K562 (cell line): Measurements from ENCODE around the gene ADD1. TPM values are rescaled to one million over a fixed set of nuclear protein-coding genes. Genes with fewer than 3 reads are reported as not detected.

Source experiments
- ATAC-seq: fragments of 200-7000 bp; cut with Tn5 transposase; 3 replicates; pipeline ENCODE4 v1.9.1; 2020; ENCODE audit warnings: moderate library complexity
- BruUV-seq: library from RNA; stranded (reverse); fragments of 400-500 nt; replicated peaks from 2 replicates; lab custom pipeline; 2021; lab: Mats Ljungman, UMichigan
- CTCF ChIA-PET: fragments of 300-600 bp; formaldehyde crosslinking; extraction: SDS; loops from one replicate; lab custom pipeline; 2021; ENCODE audit warnings: low intra/inter-chr PET ratio; lab: Yijun Ruan, JAX
- POLR2A ChIA-PET: fragments of 300-600, 350-650 bp; sonication (Branson Sonifier 250); formaldehyde crosslinking; extraction: SDS; loops from one replicate; lab custom pipeline; 2021; ENCODE audit warnings: antibody characterized with exemption, inconsistent platforms; lab: Yijun Ruan, JAX
- DNase-seq, 4 experiments: peaks; one replicate each; pipeline versions ENCODE4 v3.0.0 to v3.0.0-alpha.2; 2011 to 2018; ENCODE audit warnings: low spot score in 3 of 4, mixed read lengths in 3 of 4; ENCODE audit errors: extremely low read depth in 1 of 4
- FAIRE-seq: peaks from 2 replicates; lab custom pipeline; 2011; peaks lifted over from hg19 to GRCh38; lab: Jason Lieb, UNC
- H2AFZ ChIP-seq: 2 replicates; pipeline ENCODE4 v1.6.0; 2011; ENCODE audit warnings: low read depth, low read length, control low read depth, inconsistent platforms
- H3K27ac ChIP-seq: fragments of 200-600 bp; 3 replicates; pipeline ENCODE4 v1.8.0; 2011; ENCODE audit warnings: low read depth, mild to moderate bottlenecking, control low read depth, inconsistent platforms, low read length, moderate library complexity, mixed read lengths; ENCODE audit errors: extremely low read depth
- H3K27me3 ChIP-seq, 2 experiments: fragments of 300-600 bp in 1 of 2; 2 replicates in 1 of 2; 3 replicates in 1 of 2; pipeline versions ENCODE4 v1.6.0 to v1.8.0; 2011; ENCODE audit warnings: inconsistent platforms in 2 of 2, low read length in 2 of 2, mild to moderate bottlenecking in 1 of 2, mixed read lengths in 1 of 2, moderate library complexity in 1 of 2; ENCODE audit not compliant: control insufficient read depth in 2 of 2, insufficient read depth in 2 of 2
- H3K36me3 ChIP-seq: fragments of 300-600 bp; 3 replicates; pipeline ENCODE4 v1.8.0; 2011; ENCODE audit warnings: mild to moderate bottlenecking, low read length, inconsistent platforms; ENCODE audit not compliant: control insufficient read depth, insufficient read depth
- H3K4me1 ChIP-seq, 2 experiments: fragments of 200-600 bp in 1 of 2; replicated peaks in 1 of 2; 2 replicates in 1 of 2; 3 replicates in 1 of 2; pipeline versions ENCODE4 v1.5.1 to v1.8.0; 2011; ENCODE audit warnings: inconsistent platforms in 2 of 2, low read length in 2 of 2, mild to moderate bottlenecking in 1 of 2, mixed read lengths in 1 of 2, moderate library complexity in 1 of 2; ENCODE audit not compliant: control insufficient read depth in 2 of 2, insufficient read depth in 2 of 2
- H3K4me2 ChIP-seq: 2 replicates; pipeline ENCODE4 v1.6.1; 2011; ENCODE audit warnings: low read length, control low read depth, inconsistent platforms, mixed read lengths; ENCODE audit not compliant: insufficient read depth
- H3K4me3 ChIP-seq: fragments of 200-600 bp; sonication (generic), shearing (Covaris generic); 2 replicates; pipeline ENCODE4 v1.5.1; 2016; ENCODE audit warnings: control low read depth, inconsistent platforms
- H3K79me2 ChIP-seq: fragments of 200-600 bp; 3 replicates; pipeline ENCODE4 v1.8.0; 2011; ENCODE audit warnings: low read length, inconsistent platforms; ENCODE audit not compliant: control insufficient read depth, insufficient read depth
- H3K9ac ChIP-seq, 2 experiments: 2 replicates each; pipeline versions ENCODE4 v1.6.0 to v1.6.1; 2011; ENCODE audit warnings: low read depth in 2 of 2, low read length in 2 of 2, control low read depth in 1 of 2, inconsistent platforms in 1 of 2, mild to moderate bottlenecking in 1 of 2, mixed read lengths in 1 of 2; ENCODE audit not compliant: insufficient read depth in 1 of 2
- H3K9me1 ChIP-seq: one replicate; pipeline ENCODE4 v1.6.0; 2011; ENCODE audit warnings: inconsistent platforms, mild to moderate bottlenecking, low read length, moderate library complexity; ENCODE audit not compliant: control insufficient read depth, insufficient read depth
- H3K9me3 ChIP-seq: replicated peaks from 2 replicates; pipeline ENCODE4 v1.5.1; 2011; ENCODE audit warnings: low read depth, low read length, inconsistent platforms; ENCODE audit not compliant: control insufficient read depth, insufficient read depth
- H4K20me1 ChIP-seq: replicated peaks from 2 replicates; pipeline ENCODE4 v1.6.1; 2011; ENCODE audit warnings: low read length, inconsistent platforms, mixed read lengths; ENCODE audit not compliant: control insufficient read depth, insufficient read depth
- ERF ChIP-seq: fragments of 450-650 bp; formaldehyde crosslinking; IDR thresholded peaks from 2 replicates; pipeline ENCODE4 v1.4.0; 2020; ENCODE audit warnings: mild to moderate bottlenecking, mixed read lengths
- HES1 ChIP-seq: fragments of 450-650 bp; IDR thresholded peaks from 2 replicates; pipeline ENCODE4 v1.6.1; 2016; ENCODE audit warnings: low read depth, mild to moderate bottlenecking, moderate library complexity
- ID3 ChIP-seq, 2 experiments: fragments of 250-450 bp in 1 of 2; fragments of 450-650 bp in 1 of 2; sonication (Bioruptor Pico) in 1 of 2; IDR thresholded peaks; 2 replicates each; pipeline versions ENCODE4 v1.6.1 to v1.8.0; 2016 to 2021; ENCODE audit warnings: mild to moderate bottlenecking in 2 of 2, moderate library complexity in 2 of 2, missing compliant biosample characterization in 1 of 2, missing genetic modification characterization in 1 of 2
- ILK ChIP-seq: fragments of 450-650 bp; IDR thresholded peaks from 2 replicates; pipeline ENCODE4 v1.6.1; 2016; ENCODE audit warnings: missing genetic modification characterization, low read depth, mild to moderate bottlenecking, missing compliant biosample characterization, moderate library complexity, borderline replicate concordance
- KDM5B ChIP-seq: fragments of 200-600 bp; sonication (generic); IDR thresholded peaks from 2 replicates; pipeline ENCODE4 v1.6.1; 2012; ENCODE audit warnings: low read depth, mild to moderate bottlenecking, moderate library complexity, low read length, control low read depth, inconsistent platforms; ENCODE audit not compliant: insufficient replicate concordance
- NR2C1 ChIP-seq, 2 experiments: fragments of 450-650 bp; IDR thresholded peaks; 2 replicates each; pipeline ENCODE4 v1.6.1; 2017; ENCODE audit warnings: mild to moderate bottlenecking in 2 of 2, antibody characterized with exemption in 1 of 2, inconsistent platforms in 1 of 2, missing compliant biosample characterization in 1 of 2, missing genetic modification characterization in 1 of 2
- OTX1 ChIP-seq: fragments of 450-650 bp; formaldehyde crosslinking; IDR thresholded peaks from 2 replicates; pipeline ENCODE4 v1.4.0; 2022; ENCODE audit warnings: mild to moderate bottlenecking
- PKNOX1 ChIP-seq: fragments of 450-650 bp; IDR thresholded peaks from 2 replicates; pipeline ENCODE4 v1.6.1; 2016
- SP1 ChIP-seq: sonication (generic); formaldehyde crosslinking; IDR thresholded peaks from 2 replicates; pipeline ENCODE4 v1.8.1; 2022; ENCODE audit warnings: mild to moderate bottlenecking, missing genetic modification reagents
- XRCC4 ChIP-seq: IDR thresholded peaks from one replicate; pipeline ENCODE4 v1.6.1; 2011; ENCODE audit not compliant: insufficient read depth, insufficient read length; ENCODE audit errors: extremely low read depth
- ZEB2 ChIP-seq: fragments of 450-650 bp; IDR thresholded peaks from 2 replicates; pipeline ENCODE4 v1.6.1; 2016
- ZNF668 ChIP-seq: fragments of 250-450 bp; sonication (Bioruptor Pico); IDR thresholded peaks from 2 replicates; pipeline ENCODE4 v1.8.0; 2022; ENCODE audit warnings: mild to moderate bottlenecking, inconsistent platforms
- WGBS: fragments of 100-300 bp; shearing (Covaris generic); methylation state at CpG from one replicate; pipeline ENCODE4 v1.1.6; 2016; ENCODE audit warnings: low coverage, mixed read lengths; ENCODE audit not compliant: insufficient coverage; ENCODE audit errors: missing lambda C conversion rate; 5-methylcytosine and 5-hydroxymethylcytosine counted together
- in situ Hi-C: fragments of 300-500 bp; cut with MboI; formaldehyde crosslinking; loops from 4 replicates; pipeline ENCODE4 v1.15.0; 2018; ENCODE audit warnings: inconsistent platforms, mixed read lengths
- intact Hi-C: fragments of 100-400 bp; cut with micrococcal nuclease; formaldehyde crosslinking; loops from 2 replicates; pipeline ENCODE4 v1.14.2; 2022
- polyA plus RNA-seq, 8 experiments: library from polyadenylated mRNA; depleted of rRNA in 4 of 8; stranded (reverse) in 5 of 8; unstranded in 3 of 8; fragments of >200 nt; fragmentation: Nextera tagmentation in 2 of 8; fragmentation: Illumina TruSeq in 1 of 8; extraction: Ambion mirVana in 2 of 8; extraction: Trizol in 1 of 8; gene quantifications; 2 replicates each; pipeline versions ENCODE4 v1.2.1 to v1.2.3, GENCODE V29; 2011 to 2014; ENCODE audit warnings: inconsistent platforms in 1 of 8, missing spikeins in 1 of 8
- total RNA-seq, 7 experiments: library from RNA; depleted of rRNA in 6 of 7; stranded (reverse); fragments of >200 nt in 6 of 7; fragmentation: Illumina TruSeq in 2 of 7; extraction: Trizol in 2 of 7; gene quantifications; 2 replicates each; pipeline versions ENCODE4 v1.2.1 to v1.2.3, GENCODE V29; 2011 to 2021; ENCODE audit warnings: low replicate concordance in 1 of 7
- TF ChIP-seq, protein P1 (sequence below): fragments of 250-450 bp; sonication (Bioruptor Pico); IDR thresholded peaks from 2 replicates; pipeline ENCODE4 v1.5.0; 2021; ENCODE audit warnings: mild to moderate bottlenecking, moderate library complexity

The ADD1 gene
- total and polyA plus RNA-seq, 9 of the 15 experiments (the other 6 are each of a cell fraction or from before 2014, with no cell fraction given): 17.5 to 153 (median 74.0) TPM

DNA sequence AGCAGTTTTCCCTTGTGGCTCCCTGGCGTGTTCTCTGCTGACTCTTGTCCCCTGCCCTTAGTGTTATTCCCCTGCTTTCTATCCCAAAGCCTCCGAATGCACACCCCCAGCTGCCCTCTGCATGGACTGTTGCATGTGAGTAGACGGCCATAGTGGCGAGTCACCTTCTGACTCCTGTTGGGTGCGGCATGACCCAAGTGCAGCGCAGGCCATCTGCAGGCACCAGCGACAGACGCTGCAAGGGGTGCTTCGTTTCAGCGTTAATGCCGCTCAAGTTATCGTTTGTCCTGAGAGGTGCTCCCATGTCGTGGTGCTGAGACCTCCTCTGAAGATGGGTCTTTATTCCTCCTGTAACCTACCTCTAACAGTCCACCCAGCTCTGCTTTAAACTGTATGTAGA lies 61.9 kb downstream of the ADD1 start:
- no peak for DNase-seq
- Histone ChIP-seq H3K9ac (no peak overlapping the region), H3K36me3 (peaks cover 88% of the 10 kb centered on the region), H3K4me3 (no peak overlapping the region), H3K79me2 (no peaks in the 10 kb centered on the region), H3K9me3 (no peaks in the 10 kb centered on the region), H4K20me1 (peaks cover 7% of the 10 kb centered on the region; the same call in 1 of the 2 replicates), H3K27me3 (no peaks in the 10 kb centered on the region), H3K4me2 (no peak overlapping the region), H3K9me1 (no peaks in the 10 kb centered on the region), H3K27ac (no peak overlapping the region), H3K4me1 (no peaks in the 10 kb centered on the region), H2AFZ (no peak overlapping the region)
- POLR2A ChIA-PET: interaction anchor here (0.7 kb wide), 1 partner anchor 25 kb away, joined by 4 read pairs; no protein-coding TSS in a partner anchor
- BruUV-seq: no TSS peak
- no peak for FAIRE-seq
- TF ChIP-seq ID3 (CRISPR knock-in tag; IDR thresholded peaks at IDR 0.05) (no peak), ID3 (tag; IDR thresholded peaks at IDR 0.05) (no peak), XRCC4 (no peak), PKNOX1 (no peak), ERF (CRISPR knock-in tag) (no peak), ILK (tag) (no peak), HES1 (no peak), ZEB2 (no peak), SP1 (CRISPR knock-in tag) (no peak), NR2C1 (IDR thresholded peaks at IDR 0.05) (no peak), NR2C1 (tag; IDR thresholded peaks at IDR 0.05) (no peak), OTX1 (CRISPR knock-in tag) (no peak), KDM5B (no peak), ZNF668 (CRISPR knock-in tag) (no peak)
- TF ChIP-seq, protein P1, sequence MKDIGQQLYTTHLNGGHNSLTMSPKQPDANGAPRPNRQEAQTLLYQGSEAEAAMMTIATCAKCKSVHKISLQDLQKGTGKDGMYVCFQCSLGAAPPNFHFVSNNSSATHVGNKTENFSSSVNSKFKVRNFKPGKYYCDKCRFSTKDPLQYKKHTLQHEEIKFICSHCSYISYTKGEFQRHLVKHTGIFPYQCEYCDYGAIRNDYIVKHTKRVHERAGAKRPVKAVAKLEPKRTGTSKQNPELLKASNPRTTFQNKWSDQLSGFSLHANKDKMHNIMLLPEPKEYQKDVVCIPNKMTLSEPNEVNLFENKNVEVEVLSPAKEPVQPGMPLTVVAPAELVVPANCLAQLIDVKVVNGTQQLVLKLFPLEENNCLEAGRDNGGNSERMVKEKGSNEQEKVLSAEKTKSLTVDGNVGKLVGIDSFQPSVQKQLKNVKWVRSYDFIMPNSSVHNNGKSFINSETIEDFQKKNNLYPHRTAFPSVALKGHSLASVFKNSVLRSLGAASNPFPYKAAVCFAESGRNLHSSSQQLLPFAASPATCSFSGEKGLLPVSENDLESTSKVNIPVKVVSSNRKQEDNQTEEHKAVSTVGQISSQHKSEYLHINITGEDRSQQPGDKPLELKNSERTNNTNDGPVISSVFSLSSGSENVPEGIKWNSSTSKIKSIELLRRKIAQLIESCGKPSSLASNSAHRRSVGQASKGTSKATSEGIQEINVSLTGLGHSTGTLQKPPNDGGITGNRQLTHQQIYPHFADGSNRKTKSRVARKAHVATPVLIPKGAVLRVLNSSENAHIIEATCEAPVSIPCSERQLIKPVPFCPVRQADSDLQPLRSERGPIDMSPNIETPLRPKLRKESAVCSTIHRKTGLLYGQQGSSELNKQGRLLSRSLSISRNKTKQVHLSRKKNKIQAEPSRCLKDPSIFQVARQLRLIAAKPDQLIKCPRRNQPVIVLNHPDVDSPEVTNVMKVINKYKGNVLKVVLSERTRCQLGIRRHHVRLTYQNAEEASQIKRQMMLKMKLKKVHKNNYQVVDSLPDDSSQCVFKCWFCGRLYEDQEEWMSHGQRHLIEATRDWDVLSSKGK (CRISPR knock-in tag): no peak
- ATAC-seq: no peak
- in situ Hi-C loops: no loop called here
- intact Hi-C loops: no loop called here
- CTCF ChIA-PET: interaction anchor here (0.7 kb wide), 1 partner anchor 76 kb away, joined by 3 read pairs; no protein-coding TSS in a partner anchor
- WGBS: 96% methylated on average over 13 of the region's 13 CpGs
